Keratinocyte (primary cell): ENCODE data around the gene SIAH2.

Experiments used
- CTCF ChIP-seq, 3 experiments: IDR thresholded peaks in 1 of 3; conservative IDR thresholded peaks in 1 of 3; optimal IDR thresholded peaks in 1 of 3; 2 replicates in 2 of 3; 3 replicates in 1 of 3; pipeline versions ENCODE3 to v1.5.1; 2011; ENCODE audit warnings: low read length in 3 of 3, mild to moderate bottlenecking in 3 of 3, moderate library complexity in 2 of 3, control low read depth in 1 of 3, inconsistent platforms in 1 of 3; ENCODE audit not compliant: insufficient read depth in 2 of 3; ENCODE audit errors: extremely low read depth in 1 of 3
- EZH2 ChIP-seq: IDR thresholded peaks from one replicate; pipeline ENCODE4 v1.6.1; 2012; ENCODE audit warnings: inconsistent platforms, mild to moderate bottlenecking, low read length, moderate library complexity

- TF ChIP-seq CTCF (optimal IDR thresholded peaks at IDR 0.05 in 1 of 3, IDR thresholded peaks at IDR 0.05 in 1 of 3, conservative IDR thresholded peaks at IDR 0.05 in 1 of 3; ENCODE audit: extremely low read depth in 1 of 3, insufficient read depth in 2 of 3, low read length in 3 of 3) (no peak), EZH2 (no peak)
These were observed 22.1 kb downstream of the SIAH2 start for GRCh38 chr3:150740733-150741496.
